ENCODE measurements around the gene HLCS. TPM values are rescaled to one million over a fixed set of nuclear protein-coding genes. Genes with fewer than 3 reads are reported as not detected.

HLCS gene
- total RNA-seq, 1 donor from 2014 or later = 25.0 TPM

GRCh38 chr21:36716387-36716786, 250.1 kb downstream of the HLCS start:
- Mint-ChIP-seq H3K36me3 (no peaks in the 10 kb centered on the region), H3K4me3 (no peak overlapping the region), H3K27me3 (ENCODE audit: insufficient read depth, low read depth) (peaks cover 34% of the 10 kb centered on the region), H3K4me1 (peaks cover 2% of the 10 kb centered on the region), H3K27ac (no peak overlapping the region), H3K9me3 (no peaks in the 10 kb centered on the region)
- Histone ChIP-seq H3K36me3 (no peaks in the 10 kb centered on the region), H2AFZ (replicated peaks) (no peak overlapping the region), H3K9me3 (ENCODE audit: low read depth) (no peaks in the 10 kb centered on the region), H4K20me1 (ENCODE audit: low read depth) (no peaks in the 10 kb centered on the region), H3K79me2 (ENCODE audit: low read depth) (no peaks in the 10 kb centered on the region), H3K27me3 (peaks cover 72% of the 10 kb centered on the region), H3K4me1 (no peaks in the 10 kb centered on the region), H3F3A (ENCODE audit: low read depth) (no peaks in the 10 kb centered on the region), H3K4me2 (no peak overlapping the region), H3K4me3 (no peak overlapping the region), H3K27ac (no peak overlapping the region), H3K9ac (no peak overlapping the region)
- TF ChIP-seq EZH2 (IDR thresholded peaks at IDR 0.05) (no peak), CTCF (IDR thresholded peaks at IDR 0.05) (no peak), EZH2phosphoT487 (IDR thresholded peaks at IDR 0.05) (no peak)
- no peak for DNase-seq (ENCODE audit: low spot score)

- Histone ChIP-seq H3K79me2 (ENCODE audit: low read depth) (no peaks in the 10 kb centered on the region), H3K9ac (no peak overlapping the region), H3K9me3 (ENCODE audit: low read depth) (no peaks in the 10 kb centered on the region), H2AFZ (replicated peaks) (no peak overlapping the region), H3K4me2 (no peak overlapping the region), H3K4me1 (peaks cover 8% of the 10 kb centered on the region), H3K27me3 (peaks cover 98% of the 10 kb centered on the region), H3K27ac (no peak overlapping the region), H3F3A (ENCODE audit: low read depth) (peaks cover 9% of the 10 kb centered on the region), H3K4me3 (no peak overlapping the region), H3K36me3 (no peaks in the 10 kb centered on the region), H4K20me1 (ENCODE audit: low read depth) (peaks cover 18% of the 10 kb centered on the region)
- no peak for DNase-seq (ENCODE audit: low spot score)
- H3K9me3 Mint-ChIP-seq = no peaks in the 10 kb centered on the region
- no peak for TF ChIP-seq EZH2phosphoT487 (IDR thresholded peaks at IDR 0.05)
- no peak for TF ChIP-seq EZH2 (IDR thresholded peaks at IDR 0.05)
- no peak for TF ChIP-seq CTCF (IDR thresholded peaks at IDR 0.05)
- H3K27ac Mint-ChIP-seq = no peak overlapping the region
- H3K4me1 Mint-ChIP-seq = peaks cover 5% of the 10 kb centered on the region
- H3K27me3 Mint-ChIP-seq (ENCODE audit: insufficient read depth, low read depth) = peaks cover 45% of the 10 kb centered on the region
- H3K36me3 Mint-ChIP-seq = no peaks in the 10 kb centered on the region
- H3K4me3 Mint-ChIP-seq = no peak overlapping the region
Measured at GRCh38 chr21:36713746-36714145, 252.7 kb downstream of the HLCS start.

GRCh38 chr21:36710729-36711048, 255.8 kb downstream of the HLCS start:
- Histone ChIP-seq H3K4me3 (peak overlapping the region; percentile 38), H3K9me3 (ENCODE audit: low read depth) (no peaks in the 10 kb centered on the region), H3K27me3 (peaks cover 100% of the 10 kb centered on the region), H3K27ac (no peak overlapping the region), H4K20me1 (ENCODE audit: low read depth) (peaks cover 46% of the 10 kb centered on the region), H3K79me2 (ENCODE audit: low read depth) (no peaks in the 10 kb centered on the region), H3F3A (ENCODE audit: low read depth) (peaks cover 16% of the 10 kb centered on the region), H3K4me1 (peaks cover 28% of the 10 kb centered on the region), H3K9ac (no peak overlapping the region), H3K36me3 (no peaks in the 10 kb centered on the region), H3K4me2 (peak overlapping the region; percentile 71), H2AFZ (replicated peaks) (no peak overlapping the region)
- Mint-ChIP-seq H3K4me3 (peak overlapping the region; percentile 39), H3K9me3 (no peaks in the 10 kb centered on the region), H3K4me1 (peaks cover 21% of the 10 kb centered on the region), H3K36me3 (no peaks in the 10 kb centered on the region), H3K27ac (no peak overlapping the region), H3K27me3 (ENCODE audit: insufficient read depth, low read depth) (peaks cover 69% of the 10 kb centered on the region)
- TF ChIP-seq CTCF (IDR thresholded peaks at IDR 0.05) (no peak), EZH2phosphoT487 (IDR thresholded peaks at IDR 0.05) (peak; percentile 73), EZH2 (IDR thresholded peaks at IDR 0.05) (peak; percentile 88)
- DNase-seq (ENCODE audit: low spot score) = peak; percentile 68
